NCI-H2196 treated with DMSO at 0.1 percent for 48 hours (cell line): Measurements from ENCODE around the gene NHEJ1.
A peak's percentile ranks its signal among the peaks of the same experiment; 100 is the strongest.

Source experiments
- DNase-seq: peaks from one replicate; lab custom pipeline; 2025; ENCODE audit not compliant: unreplicated experiment; lab: John Stamatoyannopoulos, UW

The NHEJ1 gene

GRCh38 chr2:219059725-219060682 is 100.6 kb downstream of the NHEJ1 start:
- DNase-seq, result no peak

- DNase-seq, result no peak
Observed at GRCh38 chr2:219059375-219059724, 101.3 kb downstream of the NHEJ1 start.

- no peak for DNase-seq
Observed at GRCh38 chr2:219058541-219059374, 101.9 kb downstream of the NHEJ1 start.

GRCh38 chr2:219057709-219058540 is 102.7 kb downstream of the NHEJ1 start:
- peak; percentile 49 for DNase-seq

GRCh38 chr2:219056896-219057708 is 103.5 kb downstream of the NHEJ1 start:
- DNase-seq, result no peak

- no peak for DNase-seq
Observed at GRCh38 chr2:219056176-219056895, 104.3 kb downstream of the NHEJ1 start.

- DNase-seq, result no peak
Observed at GRCh38 chr2:219054956-219055903, 105.4 kb downstream of the NHEJ1 start.

GRCh38 chr2:219049282-219049681 is 111.3 kb downstream of the NHEJ1 start:
- DNase-seq, result no peak

- no peak for DNase-seq
Observed at GRCh38 chr2:219045937-219046550, 114.6 kb downstream of the NHEJ1 start.

- DNase-seq, result no peak
Observed at GRCh38 chr2:219042750-219043149, 117.9 kb downstream of the NHEJ1 start.

GRCh38 chr2:219042157-219042556 is 118.5 kb downstream of the NHEJ1 start:
- no peak for DNase-seq

GRCh38 chr2:219041252-219041651 is 119.4 kb downstream of the NHEJ1 start, which contains the start of gene CFAP65:
CFAP65 (minus strand) TSS chr2:219041516; CDS start chr2:219039048, 2,468 bp downstream.
- no peak for DNase-seq

GRCh38 chr2:219038600-219038999 is 122.0 kb downstream of the NHEJ1 start:
- DNase-seq, result no peak

- no peak for DNase-seq
Observed at GRCh38 chr2:219037783-219038499, 122.7 kb downstream of the NHEJ1 start.

- no peak for DNase-seq
Observed at GRCh38 chr2:219035942-219036341, 124.7 kb downstream of the NHEJ1 start.

GRCh38 chr2:219034823-219035222 is 125.8 kb downstream of the NHEJ1 start:
- no peak for DNase-seq

GRCh38 chr2:219032051-219032745 is 128.4 kb downstream of the NHEJ1 start:
- DNase-seq, result no peak
